Upper lobe of right lung (tissue), 1 donor: ENCODE data around the gene PERM1. TPM values are rescaled to one million over a fixed set of nuclear protein-coding genes. Genes with fewer than 3 reads are reported as not detected.
"Not testable (repeated sequence)": the region's sequence is repeated elsewhere in the genome, so short reads cannot be mapped to it uniquely, and the experiment has no call there.

Experiments used
- ATAC-seq: fragments of 200-7000 bp; cut with Tn5 transposase; one replicate; pipeline ENCODE4 v1.9.1; 2020; ENCODE audit warnings: mild to moderate bottlenecking, moderate library complexity
- DNase-seq: peaks from one replicate; pipeline ENCODE4 v3.0.0-alpha.2; 2020
- H3K27ac ChIP-seq: fragments of 200-600 bp; one replicate; pipeline ENCODE4 v1.8.0; 2022
- H3K27me3 ChIP-seq: fragments of 200-600 bp; one replicate; pipeline ENCODE4 v1.8.0; 2022; ENCODE audit warnings: mild to moderate bottlenecking
- H3K36me3 ChIP-seq: fragments of 200-600 bp; one replicate; pipeline ENCODE4 v1.8.0; 2022
- H3K4me1 ChIP-seq: fragments of 200-600 bp; one replicate; pipeline ENCODE4 v1.8.0; 2022
- H3K4me3 ChIP-seq: fragments of 200-600 bp; one replicate; pipeline ENCODE4 v1.8.0; 2022; ENCODE audit warnings: mild to moderate bottlenecking
- H3K9me3 ChIP-seq: fragments of 200-600 bp; one replicate; pipeline ENCODE4 v1.8.0; 2022
- CTCF ChIP-seq: fragments of 200-600 bp; IDR thresholded peaks from one replicate; pipeline ENCODE4 v1.8.0; 2022; ENCODE audit warnings: antibody characterized with exemption
- intact Hi-C: fragments of 100-400 bp; cut with DNase I; formaldehyde crosslinking; loops from one replicate; pipeline ENCODE4 v1.11.0; 2022
- total RNA-seq: library from RNA; stranded (reverse); fragmentation: NEBNext Ultra II Directional; extraction: Animal tissue kit (Norgen Biotek cat#: 25700); gene quantifications from one replicate; pipeline ENCODE4 v1.2.1, GENCODE V29; 2021
- donor health status: DM: no; HTN: yes; CAD: no; lungs with severe emphysema.

The PERM1 gene
- total RNA-seq, 1 donor from 2014 or later = 0.35 TPM

GRCh38 chr1:950881-951280, 31.0 kb downstream of the PERM1 start:
- Histone ChIP-seq H3K27ac (no peak overlapping the region), H3K9me3 (no peaks in the 10 kb centered on the region), H3K4me1 (no peaks in the 10 kb centered on the region), H3K36me3 (peaks cover 87% of the 10 kb centered on the region), H3K27me3 (no peaks in the 10 kb centered on the region), H3K4me3 (no peak overlapping the region)
- no peak for TF ChIP-seq CTCF
- intact Hi-C loops = no loop called here
- no peak for ATAC-seq
- DNase-seq = no peak

GRCh38 chr1:950268-950667, 31.6 kb downstream of the PERM1 start:
- DNase-seq = no peak
- intact Hi-C loops = no loop called here
- ATAC-seq = no peak
- Histone ChIP-seq H3K27ac (no peak overlapping the region), H3K27me3 (no peaks in the 10 kb centered on the region), H3K9me3 (no peaks in the 10 kb centered on the region), H3K4me3 (no peak overlapping the region), H3K36me3 (peaks cover 87% of the 10 kb centered on the region), H3K4me1 (no peaks in the 10 kb centered on the region)
- TF ChIP-seq CTCF = no peak

GRCh38 chr1:947958-948357, 33.9 kb downstream of the PERM1 start:
- Histone ChIP-seq H3K4me1 (peaks cover 2% of the 10 kb centered on the region), H3K36me3 (peaks cover 68% of the 10 kb centered on the region), H3K27me3 (peaks cover 4% of the 10 kb centered on the region), H3K9me3 (no peaks in the 10 kb centered on the region), H3K27ac (no peak overlapping the region), H3K4me3 (no peak overlapping the region)
- intact Hi-C loops = no loop called here
- no peak for ATAC-seq
- no peak for TF ChIP-seq CTCF
- no peak for DNase-seq

GRCh38 chr1:946811-947210, 35.1 kb downstream of the PERM1 start:
- H3K36me3 ChIP-seq = peaks cover 57% of the 10 kb centered on the region
- intact Hi-C loops = not testable (repeated sequence)

DNA sequence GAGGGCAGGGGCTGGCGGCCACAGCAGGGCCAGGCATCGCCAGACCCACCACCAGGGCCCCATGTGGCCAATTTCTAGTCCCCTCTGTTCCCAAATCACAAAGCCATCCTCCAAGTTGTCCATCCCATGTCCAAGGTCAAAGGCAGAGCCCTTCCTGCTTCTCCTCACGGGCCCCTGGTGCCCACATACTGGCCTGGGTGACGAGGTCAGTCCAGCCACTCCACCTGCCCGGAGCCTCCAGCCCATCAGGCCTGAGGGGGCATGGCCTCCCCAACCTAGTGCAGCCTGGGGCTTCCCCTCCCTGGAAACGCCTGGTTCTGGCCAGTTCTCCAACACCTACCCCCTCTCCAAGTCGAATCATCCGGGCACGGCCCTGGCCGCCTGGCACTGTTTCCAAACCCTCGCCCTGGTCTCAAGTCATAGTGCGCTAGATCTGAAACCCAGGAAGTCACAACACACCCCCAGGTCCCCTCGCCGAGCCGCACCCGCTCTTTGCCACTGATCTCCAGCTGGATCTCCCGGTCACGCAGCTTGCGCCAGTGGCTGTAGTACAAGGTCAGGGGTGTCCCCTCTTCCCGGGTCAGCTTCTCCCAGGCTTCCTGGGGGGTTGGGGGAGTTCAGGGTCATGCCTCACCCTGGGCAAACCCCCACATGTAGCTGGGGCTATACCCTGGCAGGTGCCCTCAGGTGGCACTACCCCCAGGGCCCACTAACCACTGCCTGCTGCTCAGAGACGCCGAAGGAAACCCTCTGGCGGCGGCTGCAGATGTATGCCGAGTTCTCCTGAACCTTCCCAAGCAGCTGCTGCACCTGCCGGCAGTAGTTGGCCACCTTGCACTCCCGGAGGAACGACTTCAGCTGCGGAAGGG, 36.0 kb downstream of the PERM1 start:
- Histone ChIP-seq H3K4me3 (no peak overlapping the region), H3K9me3 (no peaks in the 10 kb centered on the region), H3K36me3 (peaks cover 48% of the 10 kb centered on the region), H3K4me1 (peaks cover 16% of the 10 kb centered on the region), H3K27ac (no peak overlapping the region), H3K27me3 (peaks cover 24% of the 10 kb centered on the region)
- DNase-seq = no peak
- TF ChIP-seq CTCF = no peak
- no peak for ATAC-seq
- intact Hi-C loops = no loop called here

More at GRCh38 chr1:946811-947210, 35.1 kb downstream of the PERM1 start:
- not testable (repeated sequence) for H3K4me3 ChIP-seq, H3K9me3 ChIP-seq, DNase-seq, ATAC-seq, H3K27ac ChIP-seq
- Histone ChIP-seq H3K27me3 (peaks cover 15% of the 10 kb centered on the region), H3K4me1 (peaks cover 11% of the 10 kb centered on the region)
